IMR-90 (cell line): ENCODE data around the gene RPS23. TPM values are rescaled to one million over a fixed set of nuclear protein-coding genes. Genes with fewer than 3 reads are reported as not detected.

Experiments used
- ATAC-seq: fragments of 200-7000 bp; cut with Tn5 transposase; 2 replicates; pipeline ENCODE4 v1.9.1; 2020; ENCODE audit warnings: low read depth, mild to moderate bottlenecking, moderate library complexity
- BruUV-seq: library from RNA; stranded (reverse); fragments of 400-500 nt; replicated peaks from 2 replicates; lab custom pipeline; 2021; lab: Mats Ljungman, UMichigan
- CTCF ChIA-PET: fragments of 300-600 bp; formaldehyde crosslinking; extraction: SDS; loops from one replicate; lab custom pipeline; 2021; ENCODE audit warnings: antibody characterized with exemption; lab: Yijun Ruan, JAX
- POLR2A ChIA-PET: fragments of 300-600 bp; sonication (Branson Sonifier 250); formaldehyde crosslinking; loops from one replicate; lab custom pipeline; 2022; ENCODE audit warnings: antibody characterized with exemption; ENCODE audit not compliant: unreplicated experiment; lab: Charles Lee
- DNase-seq: peaks from one replicate; pipeline ENCODE4 v3.0.0; 2013
- H2AFZ ChIP-seq: replicated peaks from 2 replicates; pipeline ENCODE3; 2013; ENCODE audit warnings: low read length, mild to moderate bottlenecking; ENCODE audit not compliant: poor library complexity
- H2AK5ac ChIP-seq: 2 replicates; pipeline ENCODE4 v1.6.1; 2013; ENCODE audit warnings: low read depth, low read length, inconsistent platforms
- H2AK9ac ChIP-seq: replicated peaks from 2 replicates; pipeline ENCODE3; 2013; ENCODE audit warnings: mild to moderate bottlenecking, low read depth, low read length, moderate library complexity; ENCODE audit not compliant: poor library complexity
- H2BK120ac ChIP-seq: 2 replicates; pipeline ENCODE4 v1.6.1; 2013; ENCODE audit warnings: low read depth, low read length, inconsistent platforms
- H2BK15ac ChIP-seq: 3 replicates; pipeline ENCODE4 v1.6.1; 2013; ENCODE audit warnings: low read depth, low read length, inconsistent platforms
- H2BK20ac ChIP-seq: 2 replicates; pipeline ENCODE4 v1.6.1; 2013; ENCODE audit warnings: low read depth, mild to moderate bottlenecking, inconsistent platforms, low read length, moderate library complexity
- H2BK5ac ChIP-seq: 2 replicates; pipeline ENCODE4 v1.6.1; 2013; ENCODE audit warnings: mild to moderate bottlenecking, low read depth, low read length, inconsistent platforms; ENCODE audit not compliant: poor library complexity, severe bottlenecking
- H3K14ac ChIP-seq: replicated peaks from 2 replicates; pipeline ENCODE4 v1.6.1; 2013; ENCODE audit warnings: low read depth, low read length, inconsistent platforms
- H3K18ac ChIP-seq: 2 replicates; pipeline ENCODE4 v1.6.1; 2013; ENCODE audit warnings: low read depth, low read length, control low read depth
- H3K23ac ChIP-seq: 2 replicates; pipeline ENCODE4 v1.6.1; 2013; ENCODE audit warnings: low read depth, low read length, inconsistent platforms
- H3K27ac ChIP-seq: 2 replicates; pipeline ENCODE4 v1.5.1; 2013; ENCODE audit warnings: mild to moderate bottlenecking, control low read depth, low read length; ENCODE audit not compliant: insufficient read depth
- H3K27me3 ChIP-seq: 2 replicates; pipeline ENCODE4 v1.6.1; 2013; ENCODE audit warnings: low read length; ENCODE audit not compliant: control insufficient read depth, insufficient read depth
- H3K36me3 ChIP-seq: 2 replicates; pipeline ENCODE4 v1.6.1; 2013; ENCODE audit warnings: low read length, mixed read lengths; ENCODE audit not compliant: control insufficient read depth, insufficient read depth
- H3K4ac ChIP-seq: 2 replicates; pipeline ENCODE4 v1.6.1; 2013; ENCODE audit warnings: low read depth, low read length, inconsistent platforms
- H3K4me1 ChIP-seq: 2 replicates; pipeline ENCODE4 v1.6.1; 2013; ENCODE audit warnings: low read length, mixed read lengths; ENCODE audit not compliant: control insufficient read depth, insufficient read depth
- H3K4me2 ChIP-seq: 2 replicates; pipeline ENCODE4 v1.6.1; 2013; ENCODE audit warnings: low read depth, mild to moderate bottlenecking, control low read depth, low read length, moderate library complexity
- H3K4me3 ChIP-seq: 2 replicates; pipeline ENCODE4 v1.5.1; 2013; ENCODE audit warnings: low read depth, mild to moderate bottlenecking, control low read depth, low read length, moderate library complexity; ENCODE audit not compliant: insufficient read depth
- H3K56ac ChIP-seq: 2 replicates; pipeline ENCODE4 v1.6.1; 2013; ENCODE audit warnings: low read length, inconsistent platforms; ENCODE audit not compliant: insufficient read depth; ENCODE audit errors: extremely low read depth
- H3K79me1 ChIP-seq, 2 experiments: 2 replicates each; pipeline ENCODE4 v1.6.1; 2013; ENCODE audit warnings: low read length in 2 of 2, inconsistent platforms in 1 of 2, low read depth in 1 of 2
- H3K9ac ChIP-seq: 2 replicates; pipeline ENCODE4 v1.6.1; 2013; ENCODE audit warnings: low read depth, low read length, control low read depth
- H3K9me1 ChIP-seq: 2 replicates; pipeline ENCODE4 v1.6.1; 2013; ENCODE audit warnings: low read length, inconsistent platforms; ENCODE audit not compliant: insufficient read depth
- H3K9me3 ChIP-seq: 2 replicates; pipeline ENCODE4 v1.6.1; 2013; ENCODE audit warnings: low read length; ENCODE audit not compliant: control insufficient read depth, insufficient read depth
- H4K20me1 ChIP-seq: 2 replicates; pipeline ENCODE4 v1.6.1; 2013; ENCODE audit warnings: low read length, inconsistent platforms; ENCODE audit not compliant: insufficient read depth
- H4K5ac ChIP-seq: 2 replicates; pipeline ENCODE4 v1.6.1; 2013; ENCODE audit warnings: mild to moderate bottlenecking, low read depth, low read length, control low read depth
- H4K8ac ChIP-seq, 2 experiments: 2 replicates each; pipeline ENCODE4 v1.6.1; 2013; ENCODE audit warnings: low read depth in 2 of 2, low read length in 2 of 2, control low read depth in 1 of 2, inconsistent platforms in 1 of 2
- H4K91ac ChIP-seq: 2 replicates; pipeline ENCODE4 v1.6.1; 2013; ENCODE audit warnings: low read depth, low read length, inconsistent platforms; ENCODE audit not compliant: insufficient read depth
- BHLHE40 ChIP-seq: fragments of 150-350 bp; IDR thresholded peaks from 2 replicates; pipeline ENCODE4 v1.6.1; 2016; ENCODE audit warnings: mild to moderate bottlenecking, low read depth, low read length
- ELK1 ChIP-seq: fragments of 150-350 bp; IDR thresholded peaks from 2 replicates; pipeline ENCODE4 v1.6.1; 2016; ENCODE audit warnings: low read depth, mild to moderate bottlenecking, low read length, moderate library complexity, borderline replicate concordance
- WGBS, 2 experiments: methylation state at CpG; one replicate each; pipeline versions ENCODE4 v1.1.5 to v1.1.7; 2013; ENCODE audit warnings: missing lambda C conversion rate in 2 of 2; ENCODE audit not compliant: insufficient read length in 1 of 2; ENCODE audit errors: extremely low coverage in 2 of 2; 5-methylcytosine and 5-hydroxymethylcytosine counted together
- dilution Hi-C: fragments of 300-500 bp; cut with HindIII; formaldehyde crosslinking; loops from one replicate; pipeline ENCODE4 v1.14.3; 2018; ENCODE audit warnings: low sequenced_read_pairs; ENCODE audit not compliant: unreplicated experiment
- in situ Hi-C: fragments of 300-500 bp; cut with MboI; formaldehyde crosslinking; loops from 3 replicates; pipeline ENCODE4 v1.14.3; 2019; ENCODE audit warnings: low sequenced_read_pairs, inconsistent platforms, mixed read lengths
- intact Hi-C: fragments of 100-400 bp; cut with micrococcal nuclease; formaldehyde crosslinking; loops from 2 replicates; pipeline ENCODE4 v1.10.0; 2022
- polyA plus RNA-seq, 3 experiments: library from polyadenylated mRNA; depleted of rRNA; stranded (reverse); fragments of >200 nt; gene quantifications; 2 replicates each; pipeline ENCODE4 v1.2.3, GENCODE V29; 2012; ENCODE audit warnings: low replicate concordance in 1 of 3
- total RNA-seq: library from RNA; depleted of rRNA; stranded (reverse); fragments of >200 nt; gene quantifications from 2 replicates; pipeline ENCODE4 v1.2.3, GENCODE V29; 2012

The RPS23 gene
- total and polyA plus RNA-seq, 2 of the 4 experiments (the other 2 are of a cell fraction), result 3,186 to 3,318 TPM

- H3K23ac ChIP-seq, result no peak overlapping the region
- H2BK20ac ChIP-seq, result no peak overlapping the region
- no TSS peak for BruUV-seq
- no CpG with 5 or more reads among the region's 2 CpGs for WGBS, 2 experiments
- no peak overlapping the region for H2BK120ac ChIP-seq
- no peak for TF ChIP-seq ELK1
- TF ChIP-seq BHLHE40, result no peak
- no peak overlapping the region for H4K5ac ChIP-seq
- no peak overlapping the region for H3K14ac ChIP-seq
- no peaks in the 10 kb centered on the region for H3K4me1 ChIP-seq
- no peak overlapping the region for H3K4me2 ChIP-seq
- ATAC-seq (no peak), DNase-seq (no peak)
- dilution Hi-C loops, result no loop called here
- H3K9me3 ChIP-seq, result no peaks in the 10 kb centered on the region
- intact Hi-C loops, result no loop called here
- no peaks in the 10 kb centered on the region for H3K79me1 ChIP-seq
- H2BK5ac ChIP-seq, result no peak overlapping the region
- no peak overlapping the region for H2AFZ ChIP-seq
- no peak overlapping the region for H2BK15ac ChIP-seq
- H3K18ac ChIP-seq, result no peak overlapping the region
- H3K56ac ChIP-seq, result no peak overlapping the region
- no peaks in the 10 kb centered on the region for H4K20me1 ChIP-seq
- no peak overlapping the region for H3K4ac ChIP-seq
- H3K4me3 ChIP-seq, result no peak overlapping the region
- 0 out of 2 replicates have a peak, but pooled peaks cover 3% of the 10 kb centered on the region for H3K9me1 ChIP-seq
- ChIA-PET CTCF (interaction anchor here (1.0 kb wide), 1 partner anchor 9 kb away, joined by 3 read pairs; no protein-coding TSS in a partner anchor), POLR2A (no interaction called here)
- in situ Hi-C loops, result no loop called here
- H4K91ac ChIP-seq, result no peak overlapping the region
- no peak overlapping the region for H3K9ac ChIP-seq
- H3K27me3 ChIP-seq, result no peaks in the 10 kb centered on the region; the same call in 1 of the 2 replicates
- H2AK9ac ChIP-seq, result no peak overlapping the region
- H2AK5ac ChIP-seq, result no peak overlapping the region
- H3K36me3 ChIP-seq, result no peaks in the 10 kb centered on the region
- no peak overlapping the region for H4K8ac ChIP-seq
- H3K27ac ChIP-seq, result no peak overlapping the region
Observed at GRCh38 chr5:82320966-82321365, 42.8 kb upstream of the RPS23 start.
